CD4-positive, alpha-beta T cell treated with Interleukin-6 for 4 hours (primary cell): Measurements from ENCODE around the gene TOPBP1.
"Not testable (repeated sequence)": the region's sequence is repeated elsewhere in the genome, so short reads cannot be mapped to it uniquely, and the experiment has no call there.

Source experiments
- DNase-seq: peaks from one replicate; pipeline ENCODE4 v3.0.0-alpha.2; 2020; ENCODE audit warnings: mixed read lengths

Gene TOPBP1

GRCh38 chr3:133568294-133569014 is 93.3 kb downstream of the TOPBP1 start:
- DNase-seq, result no peak

DNA sequence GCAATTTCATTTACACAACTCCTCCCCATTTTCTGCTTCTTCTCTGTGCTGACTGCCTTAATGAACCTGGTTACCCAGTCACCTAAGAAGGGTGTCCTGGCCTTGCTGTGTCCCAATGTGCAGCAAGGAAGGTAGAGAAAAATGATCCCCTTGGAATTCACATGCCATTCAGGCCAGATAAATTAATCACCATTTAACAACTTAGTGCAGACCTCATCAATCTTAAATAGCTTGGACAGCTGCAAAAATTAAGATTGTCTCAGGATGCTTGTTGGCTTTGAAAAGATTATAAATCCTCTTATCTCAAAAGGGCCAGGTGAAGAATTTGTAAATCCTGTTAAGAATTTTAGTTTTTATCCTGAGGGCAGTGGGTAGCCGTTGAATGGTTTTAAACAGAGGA is 97.9 kb downstream of the TOPBP1 start:
- DNase-seq, result no peak

GRCh38 chr3:133563186-133563591 is 98.6 kb downstream of the TOPBP1 start:
- DNase-seq, result no peak

GRCh38 chr3:133562376-133562775 is 99.4 kb downstream of the TOPBP1 start:
- DNase-seq, result no peak

DNA sequence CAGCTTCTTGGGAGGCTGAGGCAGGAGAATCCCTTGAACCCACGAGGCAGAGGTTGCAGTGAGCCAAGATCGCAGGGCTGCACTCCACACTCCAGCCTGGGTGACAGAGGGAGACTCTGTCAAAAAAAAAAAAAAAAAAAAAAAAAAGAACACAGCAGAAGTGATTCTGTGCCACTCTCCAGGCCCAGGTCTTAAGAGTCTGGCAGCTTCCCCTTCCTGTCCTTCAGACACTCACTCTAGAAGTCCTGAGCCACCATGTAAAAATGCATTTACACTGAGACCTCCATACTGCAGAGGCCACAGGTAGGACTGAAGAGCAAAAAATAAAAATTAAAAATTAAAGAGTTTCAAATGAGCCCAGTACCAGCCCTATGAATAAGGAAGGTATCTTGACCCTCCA is 100.1 kb downstream of the TOPBP1 start:
- no peak for DNase-seq

GRCh38 chr3:133551589-133551988 is 110.2 kb downstream of the TOPBP1 start:
- DNase-seq, result not testable (repeated sequence)
